GM12873 (cell line): ENCODE measurements around the gene PACSIN2.

ENCODE experiments used
- CTCF ChIP-seq: IDR thresholded peaks from 2 replicates; pipeline ENCODE4 v1.5.1; 2012; ENCODE audit warnings: low read depth, mild to moderate bottlenecking, moderate library complexity, low read length, control low read depth; ENCODE audit not compliant: insufficient read depth; ENCODE audit errors: missing control alignments

Gene PACSIN2

GRCh38 chr22:42990131-42990838, 24.7 kb downstream of the PACSIN2 start:
- no peak for TF ChIP-seq CTCF

- no peak for TF ChIP-seq CTCF
Observed at GRCh38 chr22:42986115-42986514, 28.8 kb downstream of the PACSIN2 start.

GRCh38 chr22:42985531-42985905, 29.4 kb downstream of the PACSIN2 start:
- TF ChIP-seq CTCF, result no peak

GRCh38 chr22:42984814-42985530, 30.0 kb downstream of the PACSIN2 start:
- TF ChIP-seq CTCF, result no peak

GRCh38 chr22:42984397-42984796, 30.6 kb downstream of the PACSIN2 start:
- no peak for TF ChIP-seq CTCF

GRCh38 chr22:42983470-42983869, 31.5 kb downstream of the PACSIN2 start:
- no peak for TF ChIP-seq CTCF

- no peak for TF ChIP-seq CTCF
Observed at GRCh38 chr22:42979606-42980005, 35.3 kb downstream of the PACSIN2 start.
